H1 (cell line): Measurements from ENCODE around the gene DHCR7. TPM values are rescaled to one million over a fixed set of nuclear protein-coding genes. Genes with fewer than 3 reads are reported as not detected.

ENCODE experiments used
- CTCF ChIA-PET: fragments of 300-600 bp; sonication (Branson Sonifier 250); formaldehyde crosslinking; loops from one replicate; lab custom pipeline; 2021; ENCODE audit not compliant: partially characterized antibody; lab: Charles Lee
- POLR2A ChIA-PET: fragments of 300-600 bp; sonication (Branson Sonifier 250); formaldehyde crosslinking; loops from one replicate; lab custom pipeline; 2021; ENCODE audit warnings: inconsistent platforms; ENCODE audit not compliant: partially characterized antibody; lab: Charles Lee
- DNase-seq, 2 experiments: peaks; one replicate each; pipeline versions ENCODE4 v3.0.0 to v3.0.0-alpha.2; 2010 to 2022; ENCODE audit warnings: low spot score in 2 of 2, low read depth in 1 of 2, mixed read lengths in 1 of 2
- FAIRE-seq: peaks from 2 replicates; lab custom pipeline; 2011; peaks lifted over from hg19 to GRCh38; lab: Jason Lieb, UNC
- H2AFZ ChIP-seq: 2 replicates; pipeline ENCODE4 v1.8.1; 2012; ENCODE audit warnings: low read length, inconsistent platforms
- H2AK5ac ChIP-seq: 2 replicates; pipeline ENCODE4 v1.6.1; 2013; ENCODE audit warnings: low read depth, low read length
- H2BK120ac ChIP-seq: replicated peaks from 2 replicates; pipeline ENCODE3; 2013; ENCODE audit warnings: low read depth, low read length, inconsistent platforms
- H2BK12ac ChIP-seq: 2 replicates; pipeline ENCODE4 v1.6.1; 2013; ENCODE audit warnings: low read depth, low read length
- H2BK15ac ChIP-seq: 2 replicates; pipeline ENCODE4 v1.6.1; 2013; ENCODE audit warnings: low read length
- H2BK20ac ChIP-seq: 2 replicates; pipeline ENCODE4 v1.6.1; 2013; ENCODE audit warnings: low read length
- H2BK5ac ChIP-seq: 2 replicates; pipeline ENCODE4 v1.6.1; 2013; ENCODE audit warnings: low read depth, low read length
- H3K14ac ChIP-seq: 2 replicates; pipeline ENCODE4 v1.6.1; 2013; ENCODE audit warnings: inconsistent platforms; ENCODE audit not compliant: insufficient read length
- H3K18ac ChIP-seq: 2 replicates; pipeline ENCODE4 v1.6.1; 2013; ENCODE audit warnings: low read length; ENCODE audit errors: extremely low read depth
- H3K23ac ChIP-seq: 2 replicates; pipeline ENCODE4 v1.6.1; 2013; ENCODE audit warnings: inconsistent platforms; ENCODE audit not compliant: insufficient read length
- H3K23me2 ChIP-seq: 2 replicates; pipeline ENCODE4 v1.6.1; 2013; ENCODE audit warnings: low read depth, low read length
- H3K27ac ChIP-seq: 2 replicates; pipeline ENCODE4 v1.6.1; 2011; ENCODE audit warnings: low read depth, low read length, inconsistent platforms
- H3K27me3 ChIP-seq, 4 experiments: replicated peaks in 1 of 4; 1 replicate in 1 of 4; 2 replicates in 3 of 4; pipeline versions ENCODE4 v1.6.1 to v1.8.1; 2011 to 2013; ENCODE audit warnings: low read length in 3 of 4, mild to moderate bottlenecking in 3 of 4, inconsistent platforms in 2 of 4, mixed read lengths in 2 of 4, moderate library complexity in 1 of 4; ENCODE audit not compliant: control insufficient read depth in 3 of 4, insufficient read depth in 3 of 4; ENCODE audit errors: extremely low read depth in 1 of 4
- H3K36me3 ChIP-seq, 4 experiments: 2 replicates each; pipeline versions ENCODE4 v1.6.1 to v1.8.1; 2011 to 2013; ENCODE audit warnings: mild to moderate bottlenecking in 4 of 4, low read length in 3 of 4, moderate library complexity in 2 of 4, control low read depth in 1 of 4, inconsistent platforms in 1 of 4; ENCODE audit not compliant: insufficient read depth in 4 of 4, control insufficient read depth in 2 of 4
- H3K4ac ChIP-seq: replicated peaks from 2 replicates; pipeline ENCODE3; 2013; ENCODE audit warnings: low read length, low read depth, mixed read lengths, inconsistent platforms; ENCODE audit not compliant: insufficient read length
- H3K4me1 ChIP-seq, 4 experiments: replicated peaks in 1 of 4; 1 replicate in 1 of 4; 2 replicates in 3 of 4; pipeline versions ENCODE4 v1.6.1 to v1.8.1; 2011 to 2013; ENCODE audit warnings: low read length in 3 of 4, inconsistent platforms in 2 of 4, mixed read lengths in 1 of 4; ENCODE audit not compliant: insufficient read depth in 4 of 4, control insufficient read depth in 3 of 4
- H3K4me2 ChIP-seq, 2 experiments: 2 replicates each; pipeline versions ENCODE4 v1.6.1 to v1.8.1; 2011 to 2013; ENCODE audit warnings: low read depth in 2 of 2, low read length in 2 of 2, control low read depth in 1 of 2, inconsistent platforms in 1 of 2, mild to moderate bottlenecking in 1 of 2; ENCODE audit not compliant: insufficient read depth in 1 of 2
- H3K4me3 ChIP-seq, 4 experiments: fragments of 200-600, 300-600 bp in 1 of 4; sonication (generic), shearing (Covaris generic), sonication (Bioruptor Twin) in 1 of 4; 2 replicates each; pipeline versions ENCODE4 v1.5.1 to v1.8.1; 2011 to 2016; ENCODE audit warnings: low read length in 4 of 4, low read depth in 3 of 4, control low read depth in 2 of 4, inconsistent platforms in 2 of 4, mild to moderate bottlenecking in 2 of 4, mixed read lengths in 1 of 4, moderate library complexity in 1 of 4; ENCODE audit not compliant: insufficient read depth in 2 of 4; ENCODE audit errors: extremely low read depth in 1 of 4
- H3K56ac ChIP-seq: replicated peaks from 2 replicates; pipeline ENCODE3; 2013; ENCODE audit warnings: low read depth, mild to moderate bottlenecking, mixed read lengths, low read length, inconsistent platforms; ENCODE audit not compliant: insufficient read length
- H3K79me1 ChIP-seq: 2 replicates; pipeline ENCODE4 v1.6.1; 2013; ENCODE audit warnings: low read depth, low read length, control low read depth
- H3K79me2 ChIP-seq, 2 experiments: 2 replicates each; pipeline versions ENCODE4 v1.6.1 to v1.8.1; 2012 to 2013; ENCODE audit warnings: low read length in 2 of 2, mild to moderate bottlenecking in 2 of 2, inconsistent platforms in 1 of 2; ENCODE audit not compliant: insufficient read depth in 2 of 2, control insufficient read depth in 1 of 2
- H3K9ac ChIP-seq, 4 experiments: replicated peaks in 1 of 4; 1 replicate in 1 of 4; 2 replicates in 3 of 4; pipeline versions ENCODE4 v1.6.1 to v1.8.1; 2011 to 2013; ENCODE audit warnings: low read depth in 3 of 4, low read length in 3 of 4, control low read depth in 2 of 4, mild to moderate bottlenecking in 2 of 4, moderate library complexity in 2 of 4, inconsistent platforms in 1 of 4; ENCODE audit errors: extremely low read depth in 1 of 4
- H3K9me3 ChIP-seq, 2 experiments: 2 replicates each; pipeline versions ENCODE4 v1.6.1 to v1.8.1; 2012 to 2013; ENCODE audit warnings: mild to moderate bottlenecking in 2 of 2, moderate library complexity in 2 of 2, control low read depth in 1 of 2, inconsistent platforms in 1 of 2, low read depth in 1 of 2, low read length in 1 of 2, mixed read lengths in 1 of 2; ENCODE audit not compliant: insufficient read depth in 2 of 2
- H4K20me1 ChIP-seq, 2 experiments: replicated peaks in 1 of 2; 2 replicates each; pipeline versions ENCODE3 to v1.8.1; 2011 to 2013; ENCODE audit warnings: inconsistent platforms in 2 of 2, low read length in 2 of 2, mild to moderate bottlenecking in 1 of 2; ENCODE audit not compliant: insufficient read depth in 2 of 2, control insufficient read depth in 1 of 2
- H4K5ac ChIP-seq: 2 replicates; pipeline ENCODE4 v1.6.1; 2013; ENCODE audit warnings: low read length, low read depth, mixed read lengths, inconsistent platforms; ENCODE audit not compliant: insufficient read length
- H4K8ac ChIP-seq: 2 replicates; pipeline ENCODE4 v1.8.0; 2013; ENCODE audit warnings: mild to moderate bottlenecking, moderate library complexity, low read length, inconsistent platforms; ENCODE audit not compliant: insufficient read depth; ENCODE audit errors: extremely low read depth
- H4K91ac ChIP-seq: replicated peaks from 2 replicates; pipeline ENCODE3; 2013; ENCODE audit warnings: low read length, mixed read lengths, inconsistent platforms; ENCODE audit not compliant: insufficient read length
- ATF2 ChIP-seq: IDR thresholded peaks from 2 replicates; pipeline ENCODE4 v1.6.1; 2012; ENCODE audit warnings: low read length, inconsistent platforms
- KDM4A ChIP-seq: IDR thresholded peaks from one replicate; pipeline ENCODE4 v1.7.1; 2012; ENCODE audit warnings: low read depth, mild to moderate bottlenecking, moderate library complexity, low read length, inconsistent platforms; ENCODE audit not compliant: severe bottlenecking
- NRF1 ChIP-seq: IDR thresholded peaks from 2 replicates; pipeline ENCODE4 v1.6.1; 2011; ENCODE audit warnings: mild to moderate bottlenecking, low read depth, low read length, improper control_type of control experiment
- PHF8 ChIP-seq: fragments of 200-600 bp; sonication (generic); conservative IDR thresholded peaks from 2 replicates; pipeline ENCODE4 v1.7.1; 2012; ENCODE audit warnings: low read depth, mild to moderate bottlenecking, inconsistent platforms, low read length, moderate library complexity
- POLR2A ChIP-seq, 2 experiments: IDR thresholded peaks; 1 replicate in 1 of 2; 2 replicates in 1 of 2; pipeline ENCODE4 v1.6.1; 2011; ENCODE audit warnings: low read depth in 2 of 2, low read length in 2 of 2, mild to moderate bottlenecking in 2 of 2; ENCODE audit errors: control extremely low read depth in 1 of 2
- SIN3A ChIP-seq, 2 experiments: IDR thresholded peaks in 1 of 2; conservative IDR thresholded peaks in 1 of 2; 2 replicates each; pipeline ENCODE4 v1.6.1; 2011 to 2012; ENCODE audit warnings: low read length in 2 of 2, improper control_type of control experiment in 1 of 2, low read depth in 1 of 2, mild to moderate bottlenecking in 1 of 2
- SP1 ChIP-seq: IDR thresholded peaks from 2 replicates; pipeline ENCODE4 v1.6.1; 2011; ENCODE audit warnings: low read depth, low read length
- TAF1 ChIP-seq: IDR thresholded peaks from 2 replicates; pipeline ENCODE4 v1.6.1; 2011; ENCODE audit warnings: mild to moderate bottlenecking, low read depth, low read length
- TCF12 ChIP-seq: IDR thresholded peaks from 2 replicates; pipeline ENCODE4 v1.6.1; 2011; ENCODE audit warnings: low read depth, mild to moderate bottlenecking, low read length
- WGBS, 2 experiments: shearing (Covaris generic) in 1 of 2; methylation state at CpG; one replicate each; pipeline versions ENCODE4 v1.1.6 to v1.1.7; 2013 to 2015; ENCODE audit warnings: low lambda C conversion rate in 2 of 2, mixed read lengths in 2 of 2, inconsistent platforms in 1 of 2, low coverage in 1 of 2, missing lambda C conversion rate in 1 of 2; ENCODE audit not compliant: insufficient replicate concordance in 2 of 2, insufficient coverage in 1 of 2, insufficient read length in 1 of 2; ENCODE audit errors: extremely low coverage in 1 of 2, missing lambda C conversion rate in 1 of 2; 5-methylcytosine and 5-hydroxymethylcytosine counted together
- polyA plus RNA-seq, 7 experiments: library from polyadenylated mRNA; depleted of rRNA in 3 of 7; stranded (reverse) in 5 of 7; unstranded in 2 of 7; fragments of >200 nt in 5 of 7; fragments of 200-250 nt in 2 of 7; gene quantifications; 1 replicate in 5 of 7; 2 replicates in 1 of 7; 4 replicates in 1 of 7; pipeline versions ENCODE4 v1.2.1 to v1.2.3, GENCODE V29; 2011 to 2013; ENCODE audit warnings: missing spikeins in 2 of 7, mixed read lengths in 2 of 7
- total RNA-seq: library from RNA; stranded (reverse); fragmentation: NEBNext Ultra II Directional; extraction: Animal tissue kit (Norgen Biotek cat#: 25700); gene quantifications from 2 replicates; pipeline ENCODE4 v1.2.1, GENCODE V29; 2021

The DHCR7 gene
- total and polyA plus RNA-seq, 2 of the 8 experiments (the other 6 are each of a cell fraction or from before 2014, with no cell fraction given): 144 to 157 TPM

- H2BK15ac ChIP-seq: no peak within 1 kb of the TSS
- no peak within 1 kb of the TSS for H3K14ac ChIP-seq
- peak within 1 kb of the TSS; percentile 78 for H3K18ac ChIP-seq
- H2BK12ac ChIP-seq: no peak within 1 kb of the TSS
- FAIRE-seq (no peak), DNase-seq (peak; percentile 79 to 95)
- H3K23me2 ChIP-seq: peaks cover 16% of the 10 kb centered on the region
- H3K79me2 ChIP-seq: peaks cover 0 to 29% of the 10 kb centered on the region in 2 experiments; a peak in 2 of 4 replicates
- peak within 1 kb of the TSS; percentile 19 for H2BK120ac ChIP-seq
- H3K27me3 ChIP-seq: no peaks in the 10 kb centered on the region
- no peaks in the 10 kb centered on the region for H3K9me3 ChIP-seq
- peak within 1 kb of the TSS; percentile 12; the same call in 1 of the 2 replicates for H3K27ac ChIP-seq
- ChIA-PET CTCF (interaction anchor here (0.6 to 2.0 kb wide), 5 partner anchors 15 to 366 kb away, joined by 3 to 4 read pairs (median 4); no protein-coding TSS in a partner anchor), POLR2A (interaction anchor here (0.6 to 1.3 kb wide), 5 partner anchors 10 to 1002 kb away, joined by 3 to 4 read pairs (median 3); no protein-coding TSS in a partner anchor)
- peak within 1 kb of the TSS; percentile 60; the same call in 1 of the 2 replicates for H2BK5ac ChIP-seq
- H3K79me1 ChIP-seq: peaks cover 8% of the 10 kb centered on the region
- peaks cover 3 to 10% (median 7%) of the 10 kb centered on the region in 4 experiments; a peak in 6 of 7 replicates for H3K4me1 ChIP-seq
- peak within 1 kb of the TSS; percentile 15 for H4K5ac ChIP-seq
- H3K36me3 ChIP-seq: peaks cover 0 to 18% (median 3%) of the 10 kb centered on the region in 4 experiments; a peak in 5 of 8 replicates
- H3K4me2 ChIP-seq: peak within 1 kb of the TSS; percentile 92 to 97
- no peak within 1 kb of the TSS for H2BK20ac ChIP-seq
- no peak within 1 kb of the TSS for H2AK5ac ChIP-seq
- WGBS, 2 experiments: 8% methylated on average over 39 of the region's 61 CpGs; no CpG with 5 or more reads in 1 of the 2 experiments
- H3K56ac ChIP-seq: no peak within 1 kb of the TSS
- peaks cover 0 to 11% of the 10 kb centered on the region in 2 experiments for H4K20me1 ChIP-seq
- TF ChIP-seq ATF2: no peak
- peak in 1 of 2 experiments; percentile 23; a peak in 1 of 4 replicates for TF ChIP-seq SIN3A (conservative IDR thresholded peaks at IDR 0.05 in 1 of 2, IDR thresholded peaks at IDR 0.05 in 1 of 2; ENCODE audit: low read depth in 1 of 2, low read length in 2 of 2)
- TF ChIP-seq NRF1: peak; percentile 68
- 0 out of 3 replicates have a peak, but pooled peaks of 1 of the 2 experiments have one; percentile 32 for TF ChIP-seq POLR2A (IDR thresholded peaks at IDR 0.05; ENCODE audit: control extremely low read depth in 1 of 2, low read depth in 2 of 2, low read length in 2 of 2)
- TF ChIP-seq TCF12: no peak
- peak; percentile 49 for TF ChIP-seq KDM4A
- TF ChIP-seq SP1: 0 out of 2 replicates have a peak, but pooled peaks have one; percentile 3
- no peak for TF ChIP-seq TAF1
- peak; percentile 59; the same call in 1 of the 2 replicates for TF ChIP-seq PHF8
- TF ChIP-seq, all 59 proteins: peak for 6
- Histone ChIP-seq H4K91ac (no peak within 1 kb of the TSS), H2AFZ (peak within 1 kb of the TSS; percentile 6; the same call in 1 of the 2 replicates), H3K23ac (no peak within 1 kb of the TSS), H3K4ac (no peak within 1 kb of the TSS), H3K9ac (peak within 1 kb of the TSS; percentile 46 to 82 (median 70)), H4K8ac (peak within 1 kb of the TSS; percentile 63), H3K4me3 (peak within 1 kb of the TSS; percentile 79 to 99 (median 88))
Observed at GRCh38 chr11:71453037-71453917, 5.1 kb upstream of the DHCR7 start, which contains the start of gene NADSYN1. TSS of gene NADSYN1 (plus strand) at chr11:71453203. CDS start at chr11:71453297, 94 bp downstream.
